Left renal cortex interstitium (tissue), 4 donors: ENCODE data around the gene DENND1A. TPM values are rescaled to one million over a fixed set of nuclear protein-coding genes. Genes with fewer than 3 reads are reported as not detected.

Experiments used
- DNase-seq, 4 donors: peaks; one replicate each; pipeline ENCODE4 v3.0.0-alpha.2; 2013; ENCODE audit warnings: low read depth in 4 of 4, low spot score in 2 of 4, missing footprints in 1 of 4
- polyA plus RNA-seq, 4 donors: library from polyadenylated mRNA; unstranded; fragments of 120-200 nt; gene quantifications; one replicate each; pipeline ENCODE4 v1.2.1, GENCODE V29; 2013; ENCODE audit not compliant: insufficient read length in 4 of 4

Gene DENND1A
- polyA plus RNA-seq, 4 donors: 19.1 to 24.5 (median 22.8) TPM

GRCh38 chr9:123513554-123513953, 416.4 kb downstream of the DENND1A start:
- no peak for DNase-seq

- DNase-seq: no peak
Observed at GRCh38 chr9:123511326-123512277, 418.3 kb downstream of the DENND1A start.

DNA sequence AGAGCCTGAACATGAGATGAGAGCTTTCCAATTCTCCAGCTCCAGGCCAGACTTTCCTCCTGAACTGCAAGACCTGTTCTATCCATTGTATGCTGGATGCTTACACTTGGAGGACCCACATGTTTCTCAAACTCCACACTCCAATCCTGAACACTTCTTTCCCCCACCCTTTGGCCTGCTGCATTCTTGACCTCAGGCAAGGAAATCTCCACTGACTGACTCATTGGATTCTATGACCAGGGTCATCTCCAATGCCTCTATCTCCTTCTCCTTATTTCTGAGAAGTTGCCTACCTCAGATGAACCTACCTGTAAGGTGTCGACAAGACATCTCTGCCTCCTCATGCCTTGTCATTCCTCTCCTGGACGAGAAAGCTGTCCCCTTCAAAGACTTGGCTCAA, 420.3 kb downstream of the DENND1A start:
- no peak for DNase-seq

GRCh38 chr9:123508048-123508447, 421.9 kb downstream of the DENND1A start:
- no peak for DNase-seq

DNA sequence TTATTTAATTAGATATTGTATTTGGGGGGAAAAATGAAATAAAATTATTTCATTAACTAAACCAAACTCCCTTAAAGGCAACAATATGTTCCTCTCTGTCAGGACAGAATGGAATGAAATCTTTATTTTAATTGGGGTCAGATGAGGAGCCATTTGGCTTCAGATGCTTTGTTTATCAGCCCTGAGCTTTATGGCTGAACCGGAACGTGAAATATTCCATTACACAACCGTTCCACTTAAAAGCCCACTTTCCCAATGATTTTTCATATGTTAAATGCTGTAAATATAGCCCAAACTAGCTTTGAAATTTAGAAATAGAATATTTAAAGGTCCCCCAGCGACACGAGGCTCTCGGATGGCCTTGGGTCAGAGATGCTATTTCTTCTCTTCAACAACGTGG, 424.4 kb downstream of the DENND1A start:
- DNase-seq: no peak

DNA sequence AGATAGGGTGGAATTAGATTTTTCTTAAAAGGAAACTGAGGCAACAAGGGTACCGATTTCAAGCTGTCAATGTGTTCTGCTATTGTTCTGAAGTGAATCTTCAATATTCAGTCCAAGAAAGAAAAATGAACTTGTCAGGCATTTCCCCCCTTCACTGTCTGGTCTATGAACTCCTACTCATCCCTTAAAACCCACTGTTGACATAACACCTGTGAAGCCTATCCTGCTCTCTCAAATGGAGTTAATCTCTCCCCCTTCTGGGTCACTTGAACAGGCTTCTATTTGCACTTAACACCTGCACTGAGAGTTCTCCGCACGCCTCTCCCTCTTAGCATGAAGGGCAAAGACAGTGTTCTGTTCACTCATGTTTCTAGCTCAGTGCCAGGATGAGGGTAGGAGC, 429.6 kb downstream of the DENND1A start:
- DNase-seq: no peak

DNA sequence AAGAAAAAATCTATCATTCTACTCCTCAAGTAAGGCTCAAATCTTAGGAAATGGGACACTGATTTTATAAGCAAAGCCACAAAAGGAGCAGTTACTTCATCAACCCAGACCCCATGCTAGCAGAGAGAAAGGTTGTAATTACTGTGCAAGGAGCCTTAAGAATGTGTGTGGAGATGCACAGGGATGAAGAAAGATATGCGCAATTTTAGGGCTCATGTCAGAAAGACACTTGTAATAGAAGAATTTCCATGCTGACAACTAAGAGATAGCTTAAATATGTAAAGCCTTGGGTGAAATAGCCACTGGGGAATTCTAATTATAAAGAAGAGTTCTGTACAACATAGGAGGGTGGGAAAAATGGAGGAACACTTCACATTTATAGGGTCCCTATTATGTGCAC, 432.1 kb downstream of the DENND1A start:
- no peak for DNase-seq

- no peak for DNase-seq
Observed at GRCh38 chr9:123495731-123496130, 434.2 kb downstream of the DENND1A start.

DNA sequence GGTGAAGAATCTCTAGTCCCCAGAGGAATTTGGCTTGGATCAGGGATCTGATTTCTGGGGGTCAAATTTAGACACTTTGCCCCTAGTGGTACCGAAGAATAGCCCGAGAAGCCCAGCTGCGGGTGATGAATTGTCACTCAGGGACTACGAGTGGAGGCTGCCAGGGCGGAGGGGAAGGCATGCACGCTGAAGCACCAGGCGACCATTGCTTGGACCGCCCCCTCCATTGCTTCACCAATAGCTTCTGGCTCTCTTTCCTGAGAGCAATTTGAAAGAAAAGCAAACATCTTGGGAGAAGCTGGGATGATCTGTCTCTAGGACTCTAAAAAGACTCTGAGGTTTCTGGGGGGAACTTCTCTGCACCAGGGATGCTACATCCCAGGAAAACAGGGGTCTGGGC, 436.3 kb downstream of the DENND1A start:
- DNase-seq: no peak

GRCh38 chr9:123490688-123491087, 439.2 kb downstream of the DENND1A start:
- no peak for DNase-seq

GRCh38 chr9:123488722-123489321, 441.1 kb downstream of the DENND1A start:
- DNase-seq: no peak

GRCh38 chr9:123487944-123488548, 441.9 kb downstream of the DENND1A start:
- no peak for DNase-seq

- DNase-seq: no peak
Observed at GRCh38 chr9:123486431-123486830, 443.5 kb downstream of the DENND1A start.

- DNase-seq: no peak
Observed at GRCh38 chr9:123485216-123485615, 444.7 kb downstream of the DENND1A start.

GRCh38 chr9:123484130-123484529, 445.8 kb downstream of the DENND1A start:
- DNase-seq: no peak

- DNase-seq: no peak
Observed at GRCh38 chr9:123483191-123483803, 446.6 kb downstream of the DENND1A start.

DNA sequence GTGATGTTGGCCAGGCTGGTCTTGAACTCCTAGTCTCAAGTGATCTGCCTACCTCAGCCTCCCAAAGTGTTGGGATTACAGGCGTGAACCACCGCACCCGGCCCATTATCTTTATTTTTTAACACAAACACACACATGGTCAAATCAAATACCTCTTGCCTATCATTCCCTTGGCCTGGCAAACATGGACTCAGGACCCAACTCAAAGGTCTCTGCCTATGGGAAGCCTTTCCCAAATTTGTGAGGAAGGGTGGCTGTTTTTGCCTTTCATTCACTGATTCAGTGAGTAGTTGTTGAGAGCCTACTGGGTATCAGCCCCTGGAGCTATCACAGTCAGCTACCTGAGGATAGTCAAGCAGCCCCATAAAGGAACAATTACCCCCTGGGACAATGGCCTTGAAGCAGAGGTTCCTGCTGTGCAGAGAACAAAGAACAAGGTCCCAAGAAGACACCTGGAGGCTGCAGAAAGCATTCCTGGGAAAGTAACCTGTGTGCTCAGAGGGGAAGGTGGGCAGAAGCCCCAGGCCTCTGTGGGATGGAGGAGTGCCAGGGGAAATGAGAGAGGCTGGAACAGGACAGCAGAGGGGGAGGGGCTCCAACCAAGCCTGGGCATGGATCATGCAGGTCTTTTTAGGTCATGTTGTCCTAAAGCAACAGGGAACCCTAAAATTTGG, 447.5 kb downstream of the DENND1A start:
- DNase-seq: no peak

DNA sequence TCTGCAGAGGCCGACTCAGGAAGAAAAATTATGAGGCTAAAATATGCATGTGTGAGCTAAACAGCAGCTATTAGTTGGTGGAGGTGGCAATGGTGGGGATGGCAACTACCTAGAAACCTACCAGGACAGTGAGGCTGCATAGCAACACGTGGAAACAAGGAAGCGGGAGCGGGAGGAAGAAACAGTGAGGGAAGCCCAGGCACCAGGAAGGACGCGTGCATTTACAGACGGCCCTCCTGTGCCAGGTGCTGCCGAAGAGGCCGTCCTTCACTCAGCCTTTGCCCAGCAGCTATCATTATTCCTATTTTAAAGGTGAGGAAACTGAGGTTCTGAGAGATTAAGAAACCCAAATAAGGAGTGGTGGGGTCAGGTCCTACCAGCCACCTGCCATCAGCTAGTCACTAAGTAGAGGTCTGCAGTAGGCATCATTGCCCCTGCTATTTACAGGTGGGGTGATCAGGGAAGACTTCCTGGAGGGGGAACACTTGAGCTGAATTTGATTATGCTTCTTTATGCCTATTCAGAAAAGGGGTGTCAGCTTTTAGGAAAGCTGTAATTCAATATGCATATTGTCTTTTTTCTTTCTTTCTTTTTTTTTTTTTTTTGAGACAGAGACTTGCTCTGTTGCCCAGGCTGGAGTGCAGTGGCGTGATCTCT, 448.6 kb downstream of the DENND1A start:
- DNase-seq: no peak

GRCh38 chr9:123480791-123481190, 449.1 kb downstream of the DENND1A start:
- no peak for DNase-seq

DNA sequence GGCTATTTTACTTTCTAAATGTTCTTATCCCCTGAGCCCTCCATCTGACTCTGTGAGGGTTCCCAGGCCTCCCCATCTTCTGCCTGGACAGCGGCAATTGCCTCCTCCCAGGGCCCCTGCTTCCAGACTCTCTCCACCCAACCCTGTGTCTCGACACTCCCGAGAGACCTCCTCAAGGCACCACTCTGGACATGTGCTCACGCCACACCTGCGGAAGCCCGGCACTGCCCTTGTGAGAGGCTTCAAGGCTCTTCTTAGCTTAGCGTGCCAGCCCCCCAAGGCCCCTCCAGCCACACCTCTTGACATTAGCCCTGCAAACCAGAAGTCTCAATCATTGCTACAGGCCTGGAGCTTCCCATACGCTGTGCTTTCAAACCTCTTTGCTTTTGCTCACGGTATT, 449.8 kb downstream of the DENND1A start:
- no peak for DNase-seq
